KMS-11 (cell line): ENCODE data around the gene SH3BGRL2.
A peak's percentile ranks its signal among the peaks of the same experiment; 100 is the strongest.

ENCODE experiments used
- H2AFZ ChIP-seq: fragments of 200-600 bp; sonication (generic); 2 replicates; pipeline ENCODE4 v1.6.1; 2016; ENCODE audit warnings: antibody characterized with exemption, mixed run types, low read depth
- H3K27ac ChIP-seq: fragments of 200-600 bp; sonication (generic); 2 replicates; pipeline ENCODE4 v1.6.1; 2016; ENCODE audit warnings: mild to moderate bottlenecking, mixed run types
- H3K27me3 ChIP-seq: fragments of 200-600 bp; sonication (generic); 2 replicates; pipeline ENCODE4 v1.6.1; 2017; ENCODE audit warnings: mild to moderate bottlenecking, low read depth, mixed run types, moderate library complexity; ENCODE audit not compliant: insufficient read depth
- H3K36me3 ChIP-seq: fragments of 200-600 bp; sonication (generic); 2 replicates; pipeline ENCODE4 v1.6.1; 2017; ENCODE audit warnings: mild to moderate bottlenecking, mixed run types; ENCODE audit not compliant: insufficient read depth
- H3K4me1 ChIP-seq: fragments of 200-600 bp; sonication (generic); 2 replicates; pipeline ENCODE4 v1.6.1; 2016; ENCODE audit warnings: mild to moderate bottlenecking, low read depth, mixed run types; ENCODE audit not compliant: poor library complexity, severe bottlenecking
- H3K4me2 ChIP-seq: fragments of 200-600 bp; sonication (generic); 2 replicates; pipeline ENCODE4 v1.7.0; 2016; ENCODE audit warnings: mild to moderate bottlenecking, mixed run types
- H3K4me3 ChIP-seq: fragments of 200-600 bp; sonication (generic); IDR thresholded peaks from 2 replicates; pipeline ENCODE4 v1.6.1; 2017; ENCODE audit warnings: low read depth, low read length, mixed read lengths; ENCODE audit not compliant: insufficient read depth
- H3K79me2 ChIP-seq: fragments of 200-600 bp; sonication (generic); 2 replicates; pipeline ENCODE4 v1.6.1; 2016; ENCODE audit warnings: low read depth, mixed run types; ENCODE audit not compliant: insufficient read depth
- H3K9ac ChIP-seq: fragments of 200-600 bp; sonication (generic); 2 replicates; pipeline ENCODE4 v1.6.1; 2016; ENCODE audit warnings: mild to moderate bottlenecking, mixed run types
- H4K20me1 ChIP-seq: fragments of 200-600 bp; sonication (generic); 2 replicates; pipeline ENCODE4 v1.6.1; 2016; ENCODE audit warnings: mild to moderate bottlenecking, mixed run types; ENCODE audit not compliant: insufficient read depth
- TF ChIP-seq, protein P1 (sequence below): fragments of 200-600 bp; sonication (generic); conservative IDR thresholded peaks from 2 replicates; pipeline ENCODE4 v1.6.1; 2017; ENCODE audit warnings: low read depth, mild to moderate bottlenecking, antibody characterized with exemption, low read length, moderate library complexity, mixed read lengths

SH3BGRL2 gene

DNA sequence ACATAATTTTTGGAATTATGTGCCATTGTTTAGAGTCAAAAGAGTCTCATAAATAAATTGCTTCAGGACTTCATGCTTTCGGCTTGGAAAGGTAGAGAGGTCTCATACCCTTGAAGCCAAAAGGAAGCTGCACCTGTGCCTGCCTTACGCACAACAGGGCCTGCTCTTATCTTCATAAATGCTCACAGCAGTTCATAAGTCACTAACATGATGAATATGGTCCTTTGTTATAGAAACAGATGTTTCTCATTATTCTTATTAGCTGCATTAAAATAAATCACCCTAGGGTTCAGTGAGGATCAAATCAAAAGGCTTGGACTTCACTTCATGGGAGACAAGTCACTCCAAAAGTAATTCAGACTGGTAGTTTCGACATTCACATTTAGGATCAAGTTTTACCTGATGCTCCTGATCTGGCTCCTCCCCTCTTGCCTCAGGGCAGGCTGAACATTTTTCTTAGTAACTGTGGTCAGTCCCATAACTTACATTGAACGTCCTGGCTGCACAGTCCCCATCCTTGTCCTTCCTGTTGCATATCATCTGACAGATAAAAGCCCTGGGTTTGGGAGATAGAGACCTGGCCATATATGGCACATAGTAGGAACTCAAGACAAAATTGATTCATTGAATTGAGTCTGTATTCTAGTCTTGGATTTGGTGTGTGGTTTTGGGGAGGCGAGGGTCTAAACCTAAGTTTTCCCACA, 20.7 kb upstream of the SH3BGRL2 start:
- Histone ChIP-seq H3K4me2 (no peak overlapping the region), H3K4me1 (peaks cover 15% of the 10 kb centered on the region), H3K36me3 (no peaks in the 10 kb centered on the region), H3K4me3 (no peak overlapping the region), H3K27ac (no peak overlapping the region), H4K20me1 (no peaks in the 10 kb centered on the region), H3K79me2 (no peaks in the 10 kb centered on the region), H3K9ac (no peak overlapping the region), H2AFZ (no peak overlapping the region), H3K27me3 (no peaks in the 10 kb centered on the region)
- TF ChIP-seq, protein P1, sequence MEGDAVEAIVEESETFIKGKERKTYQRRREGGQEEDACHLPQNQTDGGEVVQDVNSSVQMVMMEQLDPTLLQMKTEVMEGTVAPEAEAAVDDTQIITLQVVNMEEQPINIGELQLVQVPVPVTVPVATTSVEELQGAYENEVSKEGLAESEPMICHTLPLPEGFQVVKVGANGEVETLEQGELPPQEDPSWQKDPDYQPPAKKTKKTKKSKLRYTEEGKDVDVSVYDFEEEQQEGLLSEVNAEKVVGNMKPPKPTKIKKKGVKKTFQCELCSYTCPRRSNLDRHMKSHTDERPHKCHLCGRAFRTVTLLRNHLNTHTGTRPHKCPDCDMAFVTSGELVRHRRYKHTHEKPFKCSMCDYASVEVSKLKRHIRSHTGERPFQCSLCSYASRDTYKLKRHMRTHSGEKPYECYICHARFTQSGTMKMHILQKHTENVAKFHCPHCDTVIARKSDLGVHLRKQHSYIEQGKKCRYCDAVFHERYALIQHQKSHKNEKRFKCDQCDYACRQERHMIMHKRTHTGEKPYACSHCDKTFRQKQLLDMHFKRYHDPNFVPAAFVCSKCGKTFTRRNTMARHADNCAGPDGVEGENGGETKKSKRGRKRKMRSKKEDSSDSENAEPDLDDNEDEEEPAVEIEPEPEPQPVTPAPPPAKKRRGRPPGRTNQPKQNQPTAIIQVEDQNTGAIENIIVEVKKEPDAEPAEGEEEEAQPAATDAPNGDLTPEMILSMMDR, result no peak

DNA sequence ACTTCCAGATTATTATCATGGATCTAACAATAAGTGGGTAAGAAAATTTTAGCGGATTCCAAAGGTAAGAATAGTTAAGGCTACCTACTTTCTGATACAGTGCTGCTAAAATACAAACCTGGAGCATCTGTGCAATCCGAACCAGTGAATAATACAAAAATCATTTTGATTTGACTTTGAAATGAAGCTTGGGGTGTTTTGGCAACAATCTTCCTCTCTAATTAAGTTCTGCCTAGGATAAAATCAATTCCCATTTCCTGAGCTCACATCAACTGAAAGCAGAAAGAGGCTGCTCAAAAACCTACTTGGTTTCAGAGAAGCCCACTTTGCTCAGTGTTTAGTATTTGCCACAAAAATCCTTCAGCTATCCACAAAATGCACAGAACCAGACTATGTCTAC, 18.7 kb upstream of the SH3BGRL2 start:
- Histone ChIP-seq H3K4me2 (no peak overlapping the region), H4K20me1 (no peaks in the 10 kb centered on the region), H3K4me1 (peaks cover 14% of the 10 kb centered on the region), H3K9ac (no peak overlapping the region), H2AFZ (no peak overlapping the region), H3K36me3 (no peaks in the 10 kb centered on the region), H3K4me3 (no peak overlapping the region), H3K27me3 (no peaks in the 10 kb centered on the region), H3K27ac (no peak overlapping the region), H3K79me2 (no peaks in the 10 kb centered on the region)
- TF ChIP-seq, protein P1, result no peak

DNA sequence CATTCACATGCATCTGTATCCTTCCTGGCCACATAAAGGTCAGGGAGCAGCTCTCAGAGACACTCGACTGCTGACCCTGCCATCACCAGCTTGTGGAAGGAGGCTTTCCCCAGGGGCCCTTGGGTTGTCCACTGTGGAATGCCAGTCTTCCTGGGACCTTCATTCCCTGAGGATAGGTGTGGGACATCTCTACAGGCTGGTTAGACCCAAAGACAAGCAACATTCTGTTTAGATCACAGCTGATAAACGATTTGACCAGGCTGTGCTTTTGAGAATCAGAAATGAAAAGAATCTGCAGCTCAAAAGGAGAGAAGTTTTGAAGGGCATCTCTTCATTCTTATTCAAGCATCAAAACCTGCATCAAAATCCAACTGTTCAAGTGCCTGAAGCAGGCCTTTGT, 18.2 kb upstream of the SH3BGRL2 start:
- H3K4me3 ChIP-seq, result no peak overlapping the region
- H3K9ac ChIP-seq, result no peak overlapping the region
- H4K20me1 ChIP-seq, result no peaks in the 10 kb centered on the region
- no peak overlapping the region for H2AFZ ChIP-seq
- no peak overlapping the region for H3K27ac ChIP-seq
- H3K4me1 ChIP-seq, result peaks cover 14% of the 10 kb centered on the region
- no peaks in the 10 kb centered on the region for H3K36me3 ChIP-seq
- no peak overlapping the region for H3K4me2 ChIP-seq
- H3K27me3 ChIP-seq, result no peaks in the 10 kb centered on the region
- TF ChIP-seq, protein P1, result no peak
- H3K79me2 ChIP-seq, result no peaks in the 10 kb centered on the region

DNA sequence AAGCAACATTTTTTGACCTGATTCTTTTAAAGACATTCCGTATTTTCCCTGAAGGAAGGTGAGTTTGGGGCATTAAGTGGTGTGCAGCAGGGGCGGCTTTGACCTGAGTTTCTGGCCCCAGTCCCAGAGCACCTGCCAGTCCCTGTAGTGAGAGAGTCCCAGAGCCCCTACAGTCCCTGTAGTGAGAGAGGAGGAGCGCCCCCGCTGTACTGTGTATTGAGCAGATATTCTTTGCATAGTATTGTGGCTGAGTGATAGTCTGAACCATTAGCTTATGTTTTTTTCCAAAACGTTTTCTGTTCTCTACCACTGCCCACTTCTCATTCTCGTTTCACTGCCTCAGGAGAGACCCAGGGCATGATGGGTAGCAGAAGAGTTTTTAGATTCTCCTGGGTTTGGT, 17.2 kb upstream of the SH3BGRL2 start:
- no peak overlapping the region for H2AFZ ChIP-seq
- H3K27ac ChIP-seq, result no peak overlapping the region

More for the DNA sequence above, 17.2 kb upstream of the SH3BGRL2 start:
- H3K4me3 ChIP-seq, result no peak overlapping the region
- H3K4me2 ChIP-seq, result peak overlapping the region; percentile 57; the same call in 1 of the 2 replicates
- no peaks in the 10 kb centered on the region for H3K27me3 ChIP-seq
- H3K79me2 ChIP-seq, result no peaks in the 10 kb centered on the region
- H4K20me1 ChIP-seq, result no peaks in the 10 kb centered on the region
- H3K4me1 ChIP-seq, result peaks cover 14% of the 10 kb centered on the region
- TF ChIP-seq, protein P1, result no peak
- no peaks in the 10 kb centered on the region for H3K36me3 ChIP-seq
- no peak overlapping the region for H3K9ac ChIP-seq
